RWPE1 (cell line): ENCODE measurements around the gene NINJ1.
A peak's percentile ranks its signal among the peaks of the same experiment; 100 is the strongest.

Experiments used
- CTCF ChIA-PET: fragments of 350-600 bp; sonication (Branson Sonifier 250); formaldehyde crosslinking; extraction: SDS; loops from one replicate; lab custom pipeline; 2021; lab: Yijun Ruan, JAX
- POLR2A ChIA-PET: fragments of 400-600 bp; formaldehyde crosslinking; extraction: SDS; loops from one replicate; lab custom pipeline; 2020; ENCODE audit warnings: antibody characterized with exemption; ENCODE audit not compliant: low non-redundant PET; lab: Yijun Ruan, JAX
- DNase-seq: peaks from one replicate; pipeline ENCODE4 v3.0.0; 2012; ENCODE audit warnings: low spot score
- H3K27ac ChIP-seq: fragments of 450-650 bp; 2 replicates; pipeline ENCODE4 v1.5.1; 2017
- TF ChIP-seq, protein P1 (sequence below): fragments of 450-650 bp; conservative IDR thresholded peaks from 2 replicates; pipeline ENCODE4 v1.5.1; 2017; ENCODE audit warnings: low read depth, mild to moderate bottlenecking

Gene NINJ1

DNA sequence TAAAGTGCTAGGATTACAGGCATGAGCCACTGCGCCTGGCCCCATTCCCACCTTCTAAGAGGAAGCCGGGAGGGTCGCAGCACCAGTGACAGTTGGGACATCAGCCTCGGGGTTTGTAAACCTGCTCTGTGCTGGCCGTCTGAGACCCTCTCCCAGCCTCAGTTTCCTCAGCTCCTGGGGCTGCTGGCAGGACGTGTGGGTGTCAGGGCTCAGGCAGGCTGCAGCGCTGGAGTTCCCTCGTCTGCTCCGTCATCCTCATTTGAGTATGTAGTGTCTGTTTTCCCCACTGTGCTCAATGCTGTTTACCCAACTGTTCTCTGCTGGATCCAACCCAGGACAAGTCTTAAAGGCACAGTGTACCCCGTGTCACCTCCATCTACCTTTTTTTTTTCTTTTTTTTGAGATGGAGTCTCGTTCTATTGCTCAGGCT lies 2.0 kb upstream of the NINJ1 start:
- POLR2A ChIA-PET, result interaction anchor here (0.5 kb wide), 1 partner anchor 212 kb away, joined by 4 read pairs; no protein-coding TSS in a partner anchor
- DNase-seq, result no peak
- TF ChIP-seq, protein P1, sequence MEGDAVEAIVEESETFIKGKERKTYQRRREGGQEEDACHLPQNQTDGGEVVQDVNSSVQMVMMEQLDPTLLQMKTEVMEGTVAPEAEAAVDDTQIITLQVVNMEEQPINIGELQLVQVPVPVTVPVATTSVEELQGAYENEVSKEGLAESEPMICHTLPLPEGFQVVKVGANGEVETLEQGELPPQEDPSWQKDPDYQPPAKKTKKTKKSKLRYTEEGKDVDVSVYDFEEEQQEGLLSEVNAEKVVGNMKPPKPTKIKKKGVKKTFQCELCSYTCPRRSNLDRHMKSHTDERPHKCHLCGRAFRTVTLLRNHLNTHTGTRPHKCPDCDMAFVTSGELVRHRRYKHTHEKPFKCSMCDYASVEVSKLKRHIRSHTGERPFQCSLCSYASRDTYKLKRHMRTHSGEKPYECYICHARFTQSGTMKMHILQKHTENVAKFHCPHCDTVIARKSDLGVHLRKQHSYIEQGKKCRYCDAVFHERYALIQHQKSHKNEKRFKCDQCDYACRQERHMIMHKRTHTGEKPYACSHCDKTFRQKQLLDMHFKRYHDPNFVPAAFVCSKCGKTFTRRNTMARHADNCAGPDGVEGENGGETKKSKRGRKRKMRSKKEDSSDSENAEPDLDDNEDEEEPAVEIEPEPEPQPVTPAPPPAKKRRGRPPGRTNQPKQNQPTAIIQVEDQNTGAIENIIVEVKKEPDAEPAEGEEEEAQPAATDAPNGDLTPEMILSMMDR, result no peak
- peak overlapping the region; percentile 94 for H3K27ac ChIP-seq
- CTCF ChIA-PET, result interaction anchor here (0.6 kb wide), 1 partner anchor 130 kb away, joined by 3 read pairs; no protein-coding TSS in a partner anchor

DNA sequence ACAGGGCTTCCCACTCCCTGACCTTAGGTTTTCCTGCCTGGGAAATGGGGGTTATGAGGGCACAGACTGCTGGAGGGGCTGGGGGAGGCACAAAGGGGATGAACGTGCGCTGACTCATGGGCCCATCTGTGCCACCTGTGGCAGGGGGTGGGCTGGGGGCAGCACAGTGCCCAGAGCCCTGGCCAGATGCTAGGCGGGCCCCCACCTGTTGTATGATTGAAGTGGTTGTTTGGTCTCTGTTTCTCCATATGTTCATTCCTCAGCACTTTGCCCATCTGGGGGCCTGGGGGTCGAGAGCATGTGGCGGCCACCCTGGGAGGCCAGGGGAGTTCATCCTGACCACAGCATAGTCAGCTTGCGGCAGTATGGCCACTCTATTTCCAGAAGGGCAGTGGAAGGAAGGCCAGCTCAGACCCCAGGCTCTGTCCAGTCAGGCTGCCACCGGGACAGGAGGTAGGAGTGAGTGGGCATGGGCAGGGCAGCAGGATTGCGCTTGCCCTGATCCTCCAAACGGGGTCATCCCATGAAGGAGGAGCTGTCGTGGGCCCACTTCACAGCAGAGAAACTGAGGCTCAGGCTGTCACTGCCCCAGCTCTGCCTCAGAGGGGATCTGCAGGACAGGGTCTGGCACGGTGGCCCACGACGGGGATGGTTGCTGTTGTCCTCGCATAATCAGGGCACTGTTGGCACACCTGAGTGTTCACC lies 841 bp upstream of the NINJ1 start:
- ChIA-PET CTCF (interaction anchor here (0.6 to 1.3 kb wide), 2 partner anchors 17 to 25 kb away, joined by 3 to 8 read pairs; no protein-coding TSS in a partner anchor), POLR2A (interaction anchor here (0.6 to 0.8 kb wide), 2 partner anchors 15 to 1049 kb away, joined by 3 to 4 read pairs; no protein-coding TSS in a partner anchor)
- TF ChIP-seq, protein P1, result no peak
- peak overlapping the region; percentile 94 for H3K27ac ChIP-seq
- DNase-seq, result no peak

DNA sequence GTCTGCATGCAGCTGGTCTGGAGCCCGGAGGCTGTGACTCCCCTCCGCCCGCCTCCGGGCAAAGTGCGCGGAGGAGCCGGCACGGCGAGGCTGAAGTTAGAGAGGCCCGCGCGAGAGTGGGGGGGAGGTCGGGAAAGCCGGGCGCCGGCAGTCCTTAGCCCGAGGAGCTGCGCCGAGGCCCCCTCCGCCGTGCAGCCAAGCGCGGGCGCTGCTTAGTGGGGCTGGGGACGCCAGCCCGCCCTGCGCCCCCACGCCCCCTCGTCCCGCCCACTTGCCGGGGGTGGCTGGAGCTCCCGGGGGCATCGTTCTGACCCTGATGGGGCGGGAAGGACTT lies 403 bp downstream of the NINJ1 start:
- ChIA-PET POLR2A (interaction anchor here (0.5 to 1.1 kb wide), 5 partner anchors 9 to 134 kb away, joined by 3 to 6 read pairs (median 3); no protein-coding TSS in a partner anchor), CTCF (interaction anchor here (0.7 to 1.6 kb wide), 4 partner anchors 10 to 26 kb away, joined by 4 to 8 read pairs (median 4); no protein-coding TSS in a partner anchor)
- peak overlapping the region; percentile 94 for H3K27ac ChIP-seq
- peak; percentile 74 for DNase-seq
- TF ChIP-seq, protein P1, result no peak

DNA sequence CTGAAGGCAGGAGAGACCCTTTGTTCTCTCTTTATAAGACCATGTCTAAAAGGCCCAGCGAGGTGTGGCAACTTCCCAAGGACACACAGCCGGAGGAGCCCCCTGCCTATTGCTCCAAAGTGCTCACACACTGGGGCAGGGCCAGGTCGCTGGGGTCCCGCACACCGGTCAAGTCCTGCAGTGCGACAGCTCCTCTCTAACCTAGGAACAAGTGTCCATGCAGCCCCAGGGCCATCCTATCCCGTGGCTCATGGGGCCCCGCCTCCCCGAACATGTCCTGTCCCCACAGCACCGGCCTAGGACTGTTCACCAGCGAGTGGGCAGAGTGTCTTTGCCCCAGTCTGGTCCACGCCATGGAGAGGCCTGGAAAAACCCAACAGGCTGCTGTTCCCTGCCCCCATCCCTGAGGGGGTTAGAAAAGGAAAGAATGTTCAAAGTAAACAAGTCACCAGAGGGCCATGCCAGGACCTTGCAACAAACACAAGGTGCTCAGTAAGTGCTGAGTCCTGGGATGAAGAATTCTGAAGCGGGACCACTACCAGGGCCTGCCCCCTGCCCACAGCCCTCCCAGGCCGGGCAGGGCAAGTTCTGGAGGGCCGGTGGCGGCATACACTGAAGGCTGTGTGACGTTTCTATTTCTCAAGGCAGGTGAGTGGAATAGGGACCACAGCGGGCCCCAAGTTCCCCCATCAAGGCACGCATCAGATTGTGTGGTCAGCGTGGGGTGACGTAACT lies 938 bp downstream of the NINJ1 start:
- DNase-seq, result peak; percentile 51
- ChIA-PET CTCF (interaction anchor here (0.6 to 1.6 kb wide), 5 partner anchors 11 to 26 kb away, joined by 3 to 8 read pairs (median 4); no protein-coding TSS in a partner anchor), POLR2A (interaction anchor here (1.0 to 1.1 kb wide), 2 partner anchors 21 to 24 kb away, joined by 3 read pairs; no protein-coding TSS in a partner anchor)
- peak overlapping the region; percentile 94 for H3K27ac ChIP-seq
- TF ChIP-seq, protein P1, result no peak

DNA sequence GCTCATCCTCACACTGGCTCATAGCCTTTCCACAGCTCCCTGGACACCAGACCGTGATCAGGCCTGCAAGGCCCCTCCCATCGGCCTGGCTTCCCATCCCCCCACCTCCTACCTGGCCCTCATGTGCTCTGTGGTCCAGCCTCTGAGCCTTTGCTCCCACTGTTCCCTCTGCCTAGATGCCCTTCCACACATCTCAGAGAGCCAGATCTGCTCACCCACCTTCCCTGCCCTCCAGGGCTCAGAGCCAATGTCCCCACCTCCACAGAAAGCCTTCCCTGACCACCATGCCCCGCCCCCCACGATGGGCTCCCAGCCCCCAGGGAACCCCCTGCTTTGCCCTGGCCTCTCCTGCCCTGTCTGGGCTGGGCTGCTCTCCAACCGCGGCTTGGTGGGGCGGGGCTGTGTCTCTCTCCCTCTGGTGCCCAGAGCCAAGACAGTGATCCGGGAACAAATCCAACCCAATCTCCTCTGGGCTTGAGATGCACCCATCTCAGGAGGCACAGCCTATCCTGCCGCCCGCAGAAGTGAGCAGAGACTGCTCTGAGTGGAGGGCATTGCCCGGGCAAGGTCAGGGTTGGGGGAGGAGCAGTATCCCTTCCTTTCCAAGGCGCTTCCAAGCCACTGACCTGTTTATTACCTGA lies 1.6 kb downstream of the NINJ1 start:
- H3K27ac ChIP-seq, result peak overlapping the region; percentile 94
- POLR2A ChIA-PET, result no interaction called here
- TF ChIP-seq, protein P1, result no peak
- CTCF ChIA-PET, result interaction anchor here (0.5 to 0.6 kb wide), 2 partner anchors 12 to 298 kb away, joined by 3 read pairs; no protein-coding TSS in a partner anchor
- peak; percentile 73 for DNase-seq
